Measurements from ENCODE around the gene SNX11.

The SNX11 gene

DNA sequence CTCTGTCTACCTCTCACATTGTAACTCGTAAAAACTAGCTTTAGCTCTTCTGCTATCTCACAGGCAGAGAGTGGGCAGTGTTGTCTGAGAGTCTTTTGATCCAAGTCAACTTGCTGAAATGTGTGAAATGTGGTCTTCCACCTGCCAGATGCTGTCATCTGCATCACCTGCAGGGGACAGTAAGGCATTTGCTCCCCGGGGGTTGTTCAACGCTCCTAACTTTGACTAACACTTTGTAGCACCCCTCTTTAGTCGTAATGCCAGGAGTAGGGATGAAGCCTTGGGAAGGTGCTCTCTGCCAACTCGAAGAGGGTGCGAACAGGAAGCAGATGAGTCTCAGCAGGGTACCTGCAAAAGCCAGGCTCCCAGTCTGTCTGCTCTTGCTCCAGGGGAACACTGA, 36.1 kb downstream of the SNX11 start:
- no peaks in the 10 kb centered on the region for H3K27me3 Mint-ChIP-seq
- H3K4me3 Mint-ChIP-seq, result no peak overlapping the region
- H3K36me3 Mint-ChIP-seq, result peaks cover 17% of the 10 kb centered on the region
- H3K9me3 Mint-ChIP-seq, result no peaks in the 10 kb centered on the region
- peaks cover 19% of the 10 kb centered on the region for H3K4me1 Mint-ChIP-seq
- no peak overlapping the region for H3K27ac Mint-ChIP-seq

DNA sequence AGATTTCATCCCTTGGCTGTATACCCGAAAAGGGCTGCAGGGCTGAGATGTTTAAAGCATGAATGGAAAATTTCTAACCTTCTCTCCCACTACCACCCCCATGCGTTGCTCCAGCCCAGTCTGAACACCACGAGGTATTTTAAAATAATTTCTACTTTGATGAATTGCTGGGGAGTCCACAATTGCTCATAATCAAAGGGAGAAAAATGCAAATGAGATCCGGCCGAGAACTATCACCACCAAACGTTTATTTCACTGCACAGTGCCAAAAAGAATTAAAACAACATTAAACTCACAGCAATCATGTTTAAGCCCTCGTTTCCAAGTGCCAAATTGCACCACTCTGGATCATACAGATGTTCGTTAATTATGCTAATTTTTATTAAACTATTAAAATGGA, 36.7 kb downstream of the SNX11 start:
- no peak overlapping the region for H3K27ac Mint-ChIP-seq
- peaks cover 19% of the 10 kb centered on the region for H3K4me1 Mint-ChIP-seq
- H3K9me3 Mint-ChIP-seq, result no peaks in the 10 kb centered on the region
- H3K4me3 Mint-ChIP-seq, result no peak overlapping the region
- peaks cover 17% of the 10 kb centered on the region for H3K36me3 Mint-ChIP-seq
- no peaks in the 10 kb centered on the region for H3K27me3 Mint-ChIP-seq

DNA sequence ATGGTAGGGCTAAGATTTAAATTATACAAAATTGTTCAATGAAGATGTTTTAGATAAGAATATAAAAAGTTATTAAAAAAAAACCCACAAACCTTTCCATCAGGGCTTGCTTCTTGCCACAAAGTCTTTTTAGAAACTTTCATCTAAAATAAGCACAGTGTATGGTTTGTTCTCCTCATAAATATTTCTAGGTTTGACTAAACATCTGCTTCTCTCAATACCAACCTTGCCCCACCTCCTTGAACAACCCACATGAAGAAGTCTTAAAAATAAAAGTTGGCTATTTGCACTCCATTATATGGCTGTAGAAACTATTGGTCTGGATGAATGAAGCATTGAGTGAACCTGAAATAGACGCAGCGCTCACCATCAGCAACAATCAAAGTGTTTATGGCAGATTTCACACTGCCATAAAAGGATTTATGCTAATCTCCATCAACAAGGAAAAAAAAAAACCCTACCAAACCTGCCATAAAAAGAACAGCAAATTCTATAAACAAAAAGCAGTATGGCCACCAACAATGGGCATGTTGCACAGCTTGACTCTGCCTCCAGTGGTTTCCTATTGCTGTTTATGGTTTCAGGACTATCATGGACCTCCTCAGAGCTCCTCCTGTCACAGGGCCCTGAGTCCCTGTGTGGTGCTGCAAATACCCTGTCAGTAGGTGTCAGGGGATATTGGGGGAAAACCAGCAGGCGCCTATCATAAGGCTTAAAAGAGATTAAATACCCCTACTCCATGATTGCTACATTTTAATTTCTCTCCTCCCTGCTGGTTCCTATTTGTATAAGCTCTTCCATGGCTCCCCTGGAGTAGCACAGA, 37.6 kb downstream of the SNX11 start:
- no peaks in the 10 kb centered on the region for H3K9me3 Mint-ChIP-seq

DNA sequence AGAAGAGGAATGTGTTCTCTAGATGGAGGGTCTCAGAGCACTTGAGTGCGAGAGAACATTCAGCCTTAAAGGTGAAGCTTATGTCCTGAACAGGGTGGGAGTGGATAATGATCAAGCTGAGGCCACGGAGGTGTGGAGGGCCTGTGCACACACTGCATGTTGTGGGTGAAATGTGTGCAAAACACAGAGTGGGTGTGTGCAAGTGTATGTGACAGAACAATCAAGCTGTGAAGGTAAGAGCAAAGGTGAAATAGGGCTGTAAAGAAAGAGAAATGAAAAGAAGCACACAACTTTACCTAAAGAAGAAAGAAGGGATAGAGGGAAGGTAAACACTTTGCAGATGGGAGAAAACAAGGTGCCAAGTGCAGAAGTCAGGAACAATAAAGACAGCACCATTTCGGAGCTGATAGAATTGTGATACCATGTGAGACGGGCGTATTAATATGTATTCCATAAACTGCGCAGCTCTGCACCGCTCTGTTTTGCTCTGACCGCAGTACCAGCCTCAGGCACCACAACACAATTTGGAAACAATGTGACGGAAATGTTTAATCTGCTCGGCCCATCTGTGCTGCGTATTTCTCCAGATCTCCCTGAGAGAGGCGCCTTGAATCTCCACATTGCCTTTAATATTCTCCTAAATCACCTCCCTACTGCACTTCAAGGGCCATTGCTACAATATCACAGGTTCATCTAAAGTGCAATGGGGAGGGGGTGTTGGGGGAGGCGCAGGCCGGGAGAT, 40.6 kb downstream of the SNX11 start:
- no peaks in the 10 kb centered on the region for H3K9me3 Mint-ChIP-seq
- peaks cover 7% of the 10 kb centered on the region for H3K36me3 Mint-ChIP-seq

More for the DNA sequence above, 37.6 kb downstream of the SNX11 start:
- Mint-ChIP-seq H3K27me3 (no peaks in the 10 kb centered on the region), H3K27ac (peak overlapping the region; percentile 55), H3K36me3 (peaks cover 13% of the 10 kb centered on the region), H3K4me3 (no peak overlapping the region), H3K4me1 (peaks cover 13% of the 10 kb centered on the region)

GRCh38 chr17:48148854-48149786, 41.6 kb downstream of the SNX11 start:
- H3K36me3 Mint-ChIP-seq, result peaks cover 7% of the 10 kb centered on the region
- no peak overlapping the region for H3K4me3 Mint-ChIP-seq
- H3K4me1 Mint-ChIP-seq, result peaks cover 3% of the 10 kb centered on the region
- no peak overlapping the region for H3K27ac Mint-ChIP-seq
- no peaks in the 10 kb centered on the region for H3K9me3 Mint-ChIP-seq
- no peaks in the 10 kb centered on the region for H3K27me3 Mint-ChIP-seq

More for the DNA sequence above, 40.6 kb downstream of the SNX11 start:
- H3K27me3 Mint-ChIP-seq, result no peaks in the 10 kb centered on the region
- no peak overlapping the region for H3K4me3 Mint-ChIP-seq
- peaks cover 3% of the 10 kb centered on the region for H3K4me1 Mint-ChIP-seq
- H3K27ac Mint-ChIP-seq, result peak overlapping the region; percentile 60

- Mint-ChIP-seq H3K4me1 (peaks cover 3% of the 10 kb centered on the region), H3K36me3 (peaks cover 7% of the 10 kb centered on the region), H3K27ac (no peak overlapping the region), H3K9me3 (no peaks in the 10 kb centered on the region), H3K4me3 (no peak overlapping the region), H3K27me3 (no peaks in the 10 kb centered on the region)
Observed at GRCh38 chr17:48149787-48150463, 42.4 kb downstream of the SNX11 start.

GRCh38 chr17:48150597-48151001, 43.0 kb downstream of the SNX11 start:
- Mint-ChIP-seq H3K27ac (no peak overlapping the region), H3K36me3 (peaks cover 7% of the 10 kb centered on the region), H3K27me3 (no peaks in the 10 kb centered on the region)

GRCh38 chr17:48151220-48151619, 43.7 kb downstream of the SNX11 start:
- Mint-ChIP-seq H3K4me3 (no peak overlapping the region), H3K36me3 (peaks cover 6% of the 10 kb centered on the region), H3K27ac (no peak overlapping the region), H3K4me1 (peaks cover 3% of the 10 kb centered on the region), H3K9me3 (no peaks in the 10 kb centered on the region), H3K27me3 (no peaks in the 10 kb centered on the region)

More at GRCh38 chr17:48150597-48151001, 43.0 kb downstream of the SNX11 start:
- H3K4me1 Mint-ChIP-seq, result peaks cover 3% of the 10 kb centered on the region
- H3K4me3 Mint-ChIP-seq, result no peak overlapping the region
- no peaks in the 10 kb centered on the region for H3K9me3 Mint-ChIP-seq

DNA sequence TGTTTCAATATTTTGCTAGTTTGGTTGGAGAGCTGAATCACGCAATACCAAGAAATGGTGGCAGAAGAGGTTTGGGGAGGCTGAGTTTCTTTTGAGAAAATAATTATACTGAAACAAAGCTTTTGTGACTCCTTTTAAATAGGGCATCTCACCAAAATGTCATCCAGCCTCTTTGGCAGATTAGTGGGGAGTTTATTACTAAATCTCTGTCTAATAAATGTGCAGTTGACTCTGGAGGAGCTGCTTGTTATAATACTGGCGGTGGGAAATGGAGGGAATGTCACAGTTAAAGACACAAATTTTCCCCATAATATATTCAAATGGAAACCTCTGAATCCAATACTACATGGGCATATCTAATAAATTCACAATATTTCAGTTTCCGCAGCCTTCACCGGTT, 44.7 kb downstream of the SNX11 start:
- no peaks in the 10 kb centered on the region for H3K27me3 Mint-ChIP-seq
- H3K4me1 Mint-ChIP-seq, result peaks cover 3% of the 10 kb centered on the region
- no peak overlapping the region for H3K4me3 Mint-ChIP-seq
- peaks cover 9% of the 10 kb centered on the region for H3K36me3 Mint-ChIP-seq
- no peak overlapping the region for H3K27ac Mint-ChIP-seq
- no peaks in the 10 kb centered on the region for H3K9me3 Mint-ChIP-seq

GRCh38 chr17:48153691-48154358, 46.3 kb downstream of the SNX11 start:
- Mint-ChIP-seq H3K4me3 (no peak overlapping the region), H3K9me3 (no peaks in the 10 kb centered on the region), H3K27ac (peak overlapping the region; percentile 35), H3K27me3 (no peaks in the 10 kb centered on the region), H3K4me1 (no peaks in the 10 kb centered on the region), H3K36me3 (peaks cover 3% of the 10 kb centered on the region)

GRCh38 chr17:48155889-48156611, 48.5 kb downstream of the SNX11 start:
- no peaks in the 10 kb centered on the region for H3K4me1 Mint-ChIP-seq
- H3K36me3 Mint-ChIP-seq, result peaks cover 4% of the 10 kb centered on the region
- H3K27me3 Mint-ChIP-seq, result no peaks in the 10 kb centered on the region
- H3K4me3 Mint-ChIP-seq, result no peak overlapping the region
- no peak overlapping the region for H3K27ac Mint-ChIP-seq
- no peaks in the 10 kb centered on the region for H3K9me3 Mint-ChIP-seq

DNA sequence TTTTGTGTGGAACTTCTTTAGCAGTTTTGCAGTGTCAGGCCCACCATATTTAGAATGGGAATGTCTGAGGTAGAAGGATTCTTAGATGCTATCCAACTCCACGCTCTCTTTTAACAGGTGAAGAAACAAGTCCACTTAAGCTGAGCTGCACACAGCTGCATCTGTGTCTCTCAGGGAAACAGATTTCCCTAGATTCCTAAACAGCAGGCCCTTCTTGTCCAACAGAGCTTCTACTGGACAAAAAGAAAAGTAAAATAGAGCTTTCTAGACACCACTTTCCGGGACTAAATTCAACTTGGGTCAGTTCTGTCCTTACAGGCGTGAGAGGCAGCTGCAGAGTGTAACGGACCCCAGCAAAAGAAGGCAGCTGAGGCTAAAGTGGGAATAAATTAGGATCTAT, 51.7 kb downstream of the SNX11 start:
- Mint-ChIP-seq H3K27me3 (no peaks in the 10 kb centered on the region), H3K36me3 (peaks cover 5% of the 10 kb centered on the region), H3K27ac (no peak overlapping the region), H3K9me3 (no peaks in the 10 kb centered on the region), H3K4me1 (peaks cover 10% of the 10 kb centered on the region), H3K4me3 (no peak overlapping the region)

GRCh38 chr17:48160177-48161081, 52.9 kb downstream of the SNX11 start:
- Mint-ChIP-seq H3K4me1 (peaks cover 10% of the 10 kb centered on the region), H3K9me3 (no peaks in the 10 kb centered on the region), H3K27ac (peak overlapping the region; percentile 55), H3K4me3 (no peak overlapping the region), H3K36me3 (peaks cover 5% of the 10 kb centered on the region), H3K27me3 (no peaks in the 10 kb centered on the region)
